Neural crest cell (in vitro differentiated cells): ENCODE results near the gene COL10A1. TPM values are rescaled to one million over a fixed set of nuclear protein-coding genes. Genes with fewer than 3 reads are reported as not detected.
A peak's percentile ranks its signal among the peaks of the same experiment; 100 is the strongest.

Source experiments
- DNase-seq: peaks from one replicate; pipeline ENCODE4 v3.0.0; 2021; ENCODE audit warnings: low read depth, mixed read lengths, low spot score
- H3K27ac Mint-ChIP-seq: one replicate; pipeline ENCODE4 v1.8.0; 2021; ENCODE audit warnings: mild to moderate bottlenecking, mixed read lengths; ENCODE audit not compliant: unreplicated experiment
- H3K27me3 Mint-ChIP-seq: 2 replicates; pipeline ENCODE4 v1.8.0; 2021; ENCODE audit warnings: low read depth, mild to moderate bottlenecking, mixed read lengths
- H3K36me3 Mint-ChIP-seq: 2 replicates; pipeline ENCODE4 v1.8.0; 2021; ENCODE audit warnings: low read depth, mild to moderate bottlenecking, mixed read lengths
- H3K4me1 Mint-ChIP-seq: 2 replicates; pipeline ENCODE4 v1.8.0; 2021; ENCODE audit warnings: mixed read lengths
- H3K4me3 Mint-ChIP-seq: one replicate; pipeline ENCODE4 v1.8.0; 2021; ENCODE audit warnings: mild to moderate bottlenecking, mixed read lengths
- H3K9me3 Mint-ChIP-seq: 2 replicates; pipeline ENCODE4 v1.8.0; 2021; ENCODE audit warnings: mixed read lengths
- total RNA-seq: library from RNA; stranded (reverse); gene quantifications from 2 replicates; pipeline ENCODE4 v1.2.1, GENCODE V29; 2021
- TF ChIP-seq, protein P1 (sequence below): fragments of 200-600 bp; sonication (generic); conservative IDR thresholded peaks from 2 replicates; pipeline ENCODE4 v1.5.0; 2021; ENCODE audit warnings: antibody characterized with exemption, mild to moderate bottlenecking

COL10A1 gene
- total RNA-seq, 1 donor from 2014 or later = not detected

- TF ChIP-seq, protein P1, sequence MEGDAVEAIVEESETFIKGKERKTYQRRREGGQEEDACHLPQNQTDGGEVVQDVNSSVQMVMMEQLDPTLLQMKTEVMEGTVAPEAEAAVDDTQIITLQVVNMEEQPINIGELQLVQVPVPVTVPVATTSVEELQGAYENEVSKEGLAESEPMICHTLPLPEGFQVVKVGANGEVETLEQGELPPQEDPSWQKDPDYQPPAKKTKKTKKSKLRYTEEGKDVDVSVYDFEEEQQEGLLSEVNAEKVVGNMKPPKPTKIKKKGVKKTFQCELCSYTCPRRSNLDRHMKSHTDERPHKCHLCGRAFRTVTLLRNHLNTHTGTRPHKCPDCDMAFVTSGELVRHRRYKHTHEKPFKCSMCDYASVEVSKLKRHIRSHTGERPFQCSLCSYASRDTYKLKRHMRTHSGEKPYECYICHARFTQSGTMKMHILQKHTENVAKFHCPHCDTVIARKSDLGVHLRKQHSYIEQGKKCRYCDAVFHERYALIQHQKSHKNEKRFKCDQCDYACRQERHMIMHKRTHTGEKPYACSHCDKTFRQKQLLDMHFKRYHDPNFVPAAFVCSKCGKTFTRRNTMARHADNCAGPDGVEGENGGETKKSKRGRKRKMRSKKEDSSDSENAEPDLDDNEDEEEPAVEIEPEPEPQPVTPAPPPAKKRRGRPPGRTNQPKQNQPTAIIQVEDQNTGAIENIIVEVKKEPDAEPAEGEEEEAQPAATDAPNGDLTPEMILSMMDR = no peak
- peaks cover 8% of the 10 kb centered on the region for H3K9me3 Mint-ChIP-seq
- no peaks in the 10 kb centered on the region for H3K4me1 Mint-ChIP-seq
- H3K4me3 Mint-ChIP-seq = no peak overlapping the region
- H3K27me3 Mint-ChIP-seq = no peaks in the 10 kb centered on the region
- peaks cover 4% of the 10 kb centered on the region for H3K36me3 Mint-ChIP-seq
- H3K27ac Mint-ChIP-seq = no peak overlapping the region
- DNase-seq = no peak
These were observed 31.5 kb upstream of the COL10A1 start for GRCh38 chr6:116157391-116157790.

GRCh38 chr6:116156405-116157326 is 30.7 kb upstream of the COL10A1 start:
- no peak for DNase-seq
- H3K36me3 Mint-ChIP-seq = peaks cover 4% of the 10 kb centered on the region
- peak overlapping the region; percentile 25 for H3K27ac Mint-ChIP-seq
- H3K4me3 Mint-ChIP-seq = no peak overlapping the region
- no peaks in the 10 kb centered on the region for H3K27me3 Mint-ChIP-seq
- peaks cover 5% of the 10 kb centered on the region for H3K9me3 Mint-ChIP-seq
- no peaks in the 10 kb centered on the region for H3K4me1 Mint-ChIP-seq
- TF ChIP-seq, protein P1 = no peak

DNA sequence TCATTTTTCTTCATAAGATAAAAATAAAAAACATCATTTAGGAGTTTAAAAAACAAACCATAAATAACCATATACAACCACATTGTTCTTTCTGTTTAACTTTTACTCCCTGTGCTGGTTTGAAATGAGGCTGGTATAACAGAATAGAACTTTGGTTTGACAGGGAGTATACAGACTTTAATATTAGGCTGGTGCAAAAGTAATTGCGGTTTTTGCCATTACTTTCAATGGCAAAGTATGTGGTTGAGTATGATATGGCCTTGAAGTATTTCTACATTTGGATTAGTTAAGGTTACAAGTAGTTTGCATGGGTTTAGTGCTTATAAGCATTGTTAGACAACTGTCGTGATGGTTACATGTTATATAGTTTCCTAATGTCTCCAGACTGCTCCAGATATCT is 29.0 kb upstream of the COL10A1 start:
- H3K27me3 Mint-ChIP-seq = no peaks in the 10 kb centered on the region
- H3K36me3 Mint-ChIP-seq = no peaks in the 10 kb centered on the region
- H3K4me1 Mint-ChIP-seq = no peaks in the 10 kb centered on the region
- no peaks in the 10 kb centered on the region for H3K9me3 Mint-ChIP-seq
- H3K27ac Mint-ChIP-seq = no peak overlapping the region
- TF ChIP-seq, protein P1 = no peak
- no peak overlapping the region for H3K4me3 Mint-ChIP-seq
- no peak for DNase-seq

DNA sequence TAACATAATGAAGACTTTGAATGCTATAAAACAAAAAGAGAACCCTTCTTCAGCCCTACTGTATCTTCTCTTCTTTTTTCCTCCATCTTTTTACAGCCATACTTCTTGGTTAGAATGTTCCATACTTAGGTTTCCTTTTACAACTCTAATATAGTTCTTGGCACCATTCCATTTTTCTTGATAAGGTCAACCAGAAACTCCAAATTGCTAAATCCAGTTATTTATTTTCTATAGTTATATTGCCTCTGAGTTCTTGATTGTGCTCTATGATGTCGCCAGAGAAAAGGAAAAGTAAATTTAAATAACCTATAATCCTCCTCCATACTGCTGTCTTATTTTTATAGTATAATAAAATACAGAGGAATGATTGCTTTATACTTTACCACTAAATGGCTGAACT is 26.7 kb upstream of the COL10A1 start:
- no peak overlapping the region for H3K27ac Mint-ChIP-seq
- H3K4me1 Mint-ChIP-seq = no peaks in the 10 kb centered on the region
- H3K9me3 Mint-ChIP-seq = no peaks in the 10 kb centered on the region
- TF ChIP-seq, protein P1 = no peak
- no peak for DNase-seq
- no peaks in the 10 kb centered on the region for H3K36me3 Mint-ChIP-seq
- no peak overlapping the region for H3K4me3 Mint-ChIP-seq
- no peaks in the 10 kb centered on the region for H3K27me3 Mint-ChIP-seq

DNA sequence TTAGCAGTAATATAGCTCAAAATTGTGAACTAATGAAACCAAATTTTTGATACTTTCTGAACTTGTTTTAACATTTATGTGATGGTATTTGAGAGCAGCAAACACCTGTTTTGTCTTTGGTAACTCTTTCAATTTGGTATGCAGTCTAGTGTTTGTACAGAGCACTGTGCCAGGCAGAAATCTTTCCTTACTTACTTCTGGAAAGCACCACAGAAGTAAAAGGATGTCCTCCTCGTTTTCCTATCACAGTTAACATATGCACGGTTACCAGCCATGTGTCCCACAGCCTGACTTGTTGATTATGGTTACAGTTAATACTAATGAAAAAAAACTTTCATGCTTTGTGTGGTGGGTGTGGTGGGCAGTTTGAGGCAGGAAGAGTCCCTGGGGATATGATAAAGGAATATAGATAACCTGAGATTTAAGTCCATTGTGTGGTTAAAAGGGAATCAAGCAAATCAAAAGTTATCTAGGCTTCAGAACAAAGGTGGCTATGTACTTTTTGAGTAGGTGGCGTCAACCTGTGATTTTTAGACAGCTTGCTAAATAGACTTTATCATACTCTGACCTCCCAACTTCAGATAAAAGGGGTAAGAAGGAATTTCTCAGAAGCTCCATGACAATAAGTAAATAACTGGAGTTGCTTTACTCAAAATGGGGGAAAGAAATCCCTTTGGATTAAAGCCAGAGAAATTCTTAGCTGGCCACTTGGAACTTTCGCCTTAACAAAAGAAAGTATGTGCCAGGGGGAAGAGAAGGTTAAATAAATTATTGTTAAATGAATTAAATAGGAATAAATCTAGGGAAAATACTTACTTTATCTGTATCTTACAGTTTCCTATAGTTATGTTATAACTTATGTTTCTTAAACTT is 20.1 kb upstream of the COL10A1 start:
- DNase-seq = no peak
- Mint-ChIP-seq H3K4me3 (no peak overlapping the region), H3K36me3 (no peaks in the 10 kb centered on the region), H3K27me3 (no peaks in the 10 kb centered on the region), H3K9me3 (no peaks in the 10 kb centered on the region), H3K27ac (no peak overlapping the region), H3K4me1 (peaks cover 5% of the 10 kb centered on the region)
- TF ChIP-seq, protein P1 = no peak
